ENCODE results near the gene CA10.
A peak's percentile ranks its signal among the peaks of the same experiment; 100 is the strongest.

The CA10 gene

DNA sequence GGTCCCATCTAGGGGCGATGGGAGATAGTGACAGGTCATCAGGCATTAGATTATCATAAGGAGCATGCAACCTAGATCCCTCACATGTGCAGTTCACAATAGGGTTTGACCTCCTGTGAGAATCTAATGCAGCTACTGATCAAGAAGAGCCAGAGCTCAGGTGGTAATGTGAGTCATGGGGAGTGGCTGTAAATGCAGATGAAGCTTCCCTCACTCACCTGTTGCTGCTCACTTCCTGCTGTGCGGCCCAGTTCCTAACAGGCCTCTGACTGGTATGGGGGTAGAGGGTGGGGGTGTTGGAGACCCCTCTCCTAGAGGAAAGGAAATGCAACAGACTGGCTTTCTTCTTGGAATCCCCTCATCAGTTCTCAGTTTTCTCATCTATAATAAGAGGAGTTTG lies 131.4 kb downstream of the CA10 start:
- no peak for ATAC-seq
- TF ChIP-seq ESRRG (CRISPR knock-in tag; IDR thresholded peaks at IDR 0.05) (no peak), OSR1 (CRISPR knock-in tag; IDR thresholded peaks at IDR 0.05) (no peak), ARNTL (CRISPR knock-in tag; IDR thresholded peaks at IDR 0.05; ENCODE audit: borderline replicate concordance, low read depth) (no peak), ZFP3 (CRISPR knock-in tag; IDR thresholded peaks at IDR 0.05) (no peak), ZNF70 (CRISPR knock-in tag; IDR thresholded peaks at IDR 0.05) (no peak), TOX (CRISPR knock-in tag; IDR thresholded peaks at IDR 0.05; ENCODE audit: borderline replicate concordance) (no peak), PPARA (CRISPR knock-in tag; IDR thresholded peaks at IDR 0.05; ENCODE audit: borderline replicate concordance) (no peak), SNAI2 (CRISPR knock-in tag; IDR thresholded peaks at IDR 0.05) (no peak), BACH2 (CRISPR knock-in tag; IDR thresholded peaks at IDR 0.05; ENCODE audit: borderline replicate concordance) (no peak), ZFP30 (CRISPR knock-in tag; IDR thresholded peaks at IDR 0.05) (no peak), RARB (CRISPR knock-in tag; IDR thresholded peaks at IDR 0.05) (no peak), ZC3H10 (CRISPR knock-in tag; IDR thresholded peaks at IDR 0.05) (no peak)
- TF ChIP-seq, protein P1, sequence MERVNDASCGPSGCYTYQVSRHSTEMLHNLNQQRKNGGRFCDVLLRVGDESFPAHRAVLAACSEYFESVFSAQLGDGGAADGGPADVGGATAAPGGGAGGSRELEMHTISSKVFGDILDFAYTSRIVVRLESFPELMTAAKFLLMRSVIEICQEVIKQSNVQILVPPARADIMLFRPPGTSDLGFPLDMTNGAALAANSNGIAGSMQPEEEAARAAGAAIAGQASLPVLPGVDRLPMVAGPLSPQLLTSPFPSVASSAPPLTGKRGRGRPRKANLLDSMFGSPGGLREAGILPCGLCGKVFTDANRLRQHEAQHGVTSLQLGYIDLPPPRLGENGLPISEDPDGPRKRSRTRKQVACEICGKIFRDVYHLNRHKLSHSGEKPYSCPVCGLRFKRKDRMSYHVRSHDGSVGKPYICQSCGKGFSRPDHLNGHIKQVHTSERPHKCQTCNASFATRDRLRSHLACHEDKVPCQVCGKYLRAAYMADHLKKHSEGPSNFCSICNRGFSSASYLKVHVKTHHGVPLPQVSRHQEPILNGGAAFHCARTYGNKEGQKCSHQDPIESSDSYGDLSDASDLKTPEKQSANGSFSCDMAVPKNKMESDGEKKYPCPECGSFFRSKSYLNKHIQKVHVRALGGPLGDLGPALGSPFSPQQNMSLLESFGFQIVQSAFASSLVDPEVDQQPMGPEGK (CRISPR knock-in tag; IDR thresholded peaks at IDR 0.05; ENCODE audit: borderline replicate concordance): no peak
- TF ChIP-seq, protein P2, sequence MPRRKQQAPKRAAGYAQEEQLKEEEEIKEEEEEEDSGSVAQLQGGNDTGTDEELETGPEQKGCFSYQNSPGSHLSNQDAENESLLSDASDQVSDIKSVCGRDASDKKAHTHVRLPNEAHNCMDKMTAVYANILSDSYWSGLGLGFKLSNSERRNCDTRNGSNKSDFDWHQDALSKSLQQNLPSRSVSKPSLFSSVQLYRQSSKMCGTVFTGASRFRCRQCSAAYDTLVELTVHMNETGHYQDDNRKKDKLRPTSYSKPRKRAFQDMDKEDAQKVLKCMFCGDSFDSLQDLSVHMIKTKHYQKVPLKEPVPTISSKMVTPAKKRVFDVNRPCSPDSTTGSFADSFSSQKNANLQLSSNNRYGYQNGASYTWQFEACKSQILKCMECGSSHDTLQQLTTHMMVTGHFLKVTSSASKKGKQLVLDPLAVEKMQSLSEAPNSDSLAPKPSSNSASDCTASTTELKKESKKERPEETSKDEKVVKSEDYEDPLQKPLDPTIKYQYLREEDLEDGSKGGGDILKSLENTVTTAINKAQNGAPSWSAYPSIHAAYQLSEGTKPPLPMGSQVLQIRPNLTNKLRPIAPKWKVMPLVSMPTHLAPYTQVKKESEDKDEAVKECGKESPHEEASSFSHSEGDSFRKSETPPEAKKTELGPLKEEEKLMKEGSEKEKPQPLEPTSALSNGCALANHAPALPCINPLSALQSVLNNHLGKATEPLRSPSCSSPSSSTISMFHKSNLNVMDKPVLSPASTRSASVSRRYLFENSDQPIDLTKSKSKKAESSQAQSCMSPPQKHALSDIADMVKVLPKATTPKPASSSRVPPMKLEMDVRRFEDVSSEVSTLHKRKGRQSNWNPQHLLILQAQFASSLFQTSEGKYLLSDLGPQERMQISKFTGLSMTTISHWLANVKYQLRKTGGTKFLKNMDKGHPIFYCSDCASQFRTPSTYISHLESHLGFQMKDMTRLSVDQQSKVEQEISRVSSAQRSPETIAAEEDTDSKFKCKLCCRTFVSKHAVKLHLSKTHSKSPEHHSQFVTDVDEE (CRISPR knock-in tag; IDR thresholded peaks at IDR 0.05): no peak
- TF ChIP-seq, protein P3, sequence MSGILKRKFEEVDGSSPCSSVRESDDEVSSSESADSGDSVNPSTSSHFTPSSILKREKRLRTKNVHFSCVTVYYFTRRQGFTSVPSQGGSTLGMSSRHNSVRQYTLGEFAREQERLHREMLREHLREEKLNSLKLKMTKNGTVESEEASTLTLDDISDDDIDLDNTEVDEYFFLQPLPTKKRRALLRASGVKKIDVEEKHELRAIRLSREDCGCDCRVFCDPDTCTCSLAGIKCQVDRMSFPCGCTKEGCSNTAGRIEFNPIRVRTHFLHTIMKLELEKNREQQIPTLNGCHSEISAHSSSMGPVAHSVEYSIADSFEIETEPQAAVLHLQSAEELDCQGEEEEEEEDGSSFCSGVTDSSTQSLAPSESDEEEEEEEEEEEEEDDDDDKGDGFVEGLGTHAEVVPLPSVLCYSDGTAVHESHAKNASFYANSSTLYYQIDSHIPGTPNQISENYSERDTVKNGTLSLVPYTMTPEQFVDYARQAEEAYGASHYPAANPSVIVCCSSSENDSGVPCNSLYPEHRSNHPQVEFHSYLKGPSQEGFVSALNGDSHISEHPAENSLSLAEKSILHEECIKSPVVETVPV (CRISPR knock-in tag; IDR thresholded peaks at IDR 0.05): no peak

DNA sequence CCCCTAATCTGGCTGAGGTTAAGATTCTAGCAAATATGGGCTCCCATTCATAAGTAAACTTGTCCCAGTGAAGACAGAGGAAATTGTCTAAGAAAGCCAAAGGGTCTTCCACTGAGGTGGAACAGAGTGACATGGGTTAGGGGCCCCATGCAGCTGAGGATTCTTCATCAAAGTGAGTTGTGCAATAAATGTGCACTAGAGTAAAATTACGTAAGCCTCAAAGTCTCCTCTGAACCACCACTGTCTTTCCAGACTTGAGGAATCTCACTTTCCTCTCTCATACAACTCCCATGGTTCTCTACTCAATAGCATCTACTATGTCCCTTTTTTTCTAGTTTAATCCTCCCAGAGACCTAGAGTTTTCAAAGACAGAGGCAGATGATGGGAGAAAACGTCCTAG lies 132.4 kb downstream of the CA10 start:
- TF ChIP-seq ZFP30 (CRISPR knock-in tag; IDR thresholded peaks at IDR 0.05) (no peak), OSR1 (CRISPR knock-in tag; IDR thresholded peaks at IDR 0.05) (no peak), ESRRG (CRISPR knock-in tag; IDR thresholded peaks at IDR 0.05) (no peak), PPARA (CRISPR knock-in tag; IDR thresholded peaks at IDR 0.05; ENCODE audit: borderline replicate concordance) (no peak), ARNTL (CRISPR knock-in tag; IDR thresholded peaks at IDR 0.05; ENCODE audit: borderline replicate concordance, low read depth) (no peak), CSDC2 (CRISPR knock-in tag; IDR thresholded peaks at IDR 0.05) (no peak), TCF4 (CRISPR knock-in tag; IDR thresholded peaks at IDR 0.05; ENCODE audit: borderline replicate concordance) (no peak)
- TF ChIP-seq, protein P4, sequence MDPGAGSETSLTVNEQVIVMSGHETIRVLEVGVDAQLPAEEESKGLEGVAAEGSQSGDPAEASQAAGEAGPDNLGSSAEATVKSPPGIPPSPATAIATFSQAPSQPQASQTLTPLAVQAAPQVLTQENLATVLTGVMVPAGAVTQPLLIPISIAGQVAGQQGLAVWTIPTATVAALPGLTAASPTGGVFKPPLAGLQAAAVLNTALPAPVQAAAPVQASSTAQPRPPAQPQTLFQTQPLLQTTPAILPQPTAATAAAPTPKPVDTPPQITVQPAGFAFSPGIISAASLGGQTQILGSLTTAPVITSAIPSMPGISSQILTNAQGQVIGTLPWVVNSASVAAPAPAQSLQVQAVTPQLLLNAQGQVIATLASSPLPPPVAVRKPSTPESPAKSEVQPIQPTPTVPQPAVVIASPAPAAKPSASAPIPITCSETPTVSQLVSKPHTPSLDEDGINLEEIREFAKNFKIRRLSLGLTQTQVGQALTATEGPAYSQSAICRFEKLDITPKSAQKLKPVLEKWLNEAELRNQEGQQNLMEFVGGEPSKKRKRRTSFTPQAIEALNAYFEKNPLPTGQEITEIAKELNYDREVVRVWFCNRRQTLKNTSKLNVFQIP (CRISPR knock-in tag; IDR thresholded peaks at IDR 0.05; ENCODE audit: borderline replicate concordance, low read depth): no peak
- TF ChIP-seq, protein P3 (CRISPR knock-in tag; IDR thresholded peaks at IDR 0.05): no peak
- ATAC-seq: no peak

DNA sequence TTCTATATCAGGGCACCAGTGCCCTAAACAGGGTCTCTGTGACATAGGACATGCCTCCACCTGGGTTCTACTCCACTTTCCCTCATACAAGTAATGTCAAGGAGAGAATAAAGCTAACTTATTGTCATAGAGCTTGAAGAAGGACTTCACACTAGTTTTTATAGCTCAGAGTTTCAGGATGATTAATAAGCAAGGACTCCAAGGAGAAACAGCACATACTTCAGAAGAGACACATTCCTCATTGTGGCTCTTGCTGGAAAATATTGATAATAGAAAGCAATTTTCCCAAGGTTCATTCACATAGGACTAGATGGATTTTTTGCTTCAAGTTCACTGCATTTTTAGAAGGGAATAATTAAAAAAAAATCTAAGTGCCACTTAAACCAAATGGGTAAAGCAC lies 133.3 kb downstream of the CA10 start:
- TF ChIP-seq OSR1 (CRISPR knock-in tag; IDR thresholded peaks at IDR 0.05) (no peak), ISL1 (CRISPR knock-in tag; IDR thresholded peaks at IDR 0.05) (0 out of 2 replicates have a peak, but pooled peaks have one; percentile 9)
- TF ChIP-seq, protein P3 (CRISPR knock-in tag; IDR thresholded peaks at IDR 0.05): no peak
- ATAC-seq: no peak
